ENCODE results near the gene SLC27A6.

SLC27A6 gene

DNA sequence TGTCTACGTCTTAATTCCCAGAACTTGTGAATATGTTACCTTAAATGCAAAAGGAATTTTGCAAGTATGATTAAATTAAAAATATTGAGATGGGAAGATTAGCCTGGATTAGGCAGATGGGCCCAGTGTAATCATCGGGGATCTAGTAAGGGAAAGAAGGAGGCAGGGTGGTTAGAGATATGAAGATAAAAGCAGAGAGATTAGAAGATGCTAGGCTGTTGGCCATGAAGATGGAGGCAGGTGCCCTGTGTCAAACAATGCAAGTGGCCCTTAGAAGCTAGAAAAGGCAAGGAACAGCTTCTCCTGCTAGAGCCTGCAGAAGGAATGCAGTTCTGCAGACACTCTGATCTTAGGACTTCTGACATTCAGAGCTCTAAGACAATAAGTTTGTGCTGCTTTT is 100.4 kb downstream of the SLC27A6 start:
- no peak for DNase-seq

- DNase-seq = no peak
Measured at GRCh38 chr5:129067745-129068144, 102.5 kb downstream of the SLC27A6 start.

DNA sequence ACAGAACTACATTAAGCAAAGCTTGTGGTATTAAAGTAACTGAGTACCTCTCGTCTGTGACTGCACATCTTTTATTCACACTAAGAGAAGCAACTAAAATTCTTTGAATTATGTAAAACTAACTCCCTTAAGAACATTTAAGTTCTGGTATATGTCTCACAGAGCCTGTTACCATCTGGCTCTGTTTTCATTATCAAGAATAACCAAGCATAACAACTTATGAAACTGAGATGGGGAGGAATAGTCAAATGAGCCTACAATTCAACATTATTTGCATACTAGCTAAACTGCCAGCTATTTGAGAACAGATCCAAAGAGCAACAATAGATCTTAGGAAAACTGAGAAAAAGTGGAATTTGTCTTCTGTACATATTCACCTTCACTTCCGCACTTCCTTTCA is 104.0 kb downstream of the SLC27A6 start:
- DNase-seq = no peak

DNA sequence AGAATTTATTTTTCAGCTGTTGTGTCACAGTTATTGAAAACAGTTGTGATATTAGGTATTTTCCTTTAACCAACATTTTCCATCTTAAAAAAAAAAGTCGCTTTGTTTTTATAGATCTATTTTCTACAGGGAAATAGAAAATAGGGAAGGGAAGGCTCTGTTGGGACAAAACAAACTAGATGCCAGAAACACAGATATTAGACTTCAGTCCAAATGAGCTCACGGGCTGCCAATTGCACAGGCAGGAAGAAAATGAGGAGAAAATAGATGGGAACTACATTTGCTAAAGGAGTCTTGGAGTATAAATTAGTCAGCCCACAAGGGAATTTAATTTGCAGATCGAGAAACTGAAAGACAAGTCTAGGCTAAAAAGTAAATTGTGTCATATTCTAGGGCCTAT is 107.8 kb downstream of the SLC27A6 start:
- DNase-seq = no peak

GRCh38 chr5:129074903-129075302 is 109.6 kb downstream of the SLC27A6 start:
- DNase-seq = no peak

- no peak for DNase-seq
Measured at GRCh38 chr5:129077433-129078075, 112.3 kb downstream of the SLC27A6 start.

GRCh38 chr5:129078247-129078646 is 113.0 kb downstream of the SLC27A6 start:
- DNase-seq = no peak

GRCh38 chr5:129078660-129079059 is 113.4 kb downstream of the SLC27A6 start:
- no peak for DNase-seq

DNA sequence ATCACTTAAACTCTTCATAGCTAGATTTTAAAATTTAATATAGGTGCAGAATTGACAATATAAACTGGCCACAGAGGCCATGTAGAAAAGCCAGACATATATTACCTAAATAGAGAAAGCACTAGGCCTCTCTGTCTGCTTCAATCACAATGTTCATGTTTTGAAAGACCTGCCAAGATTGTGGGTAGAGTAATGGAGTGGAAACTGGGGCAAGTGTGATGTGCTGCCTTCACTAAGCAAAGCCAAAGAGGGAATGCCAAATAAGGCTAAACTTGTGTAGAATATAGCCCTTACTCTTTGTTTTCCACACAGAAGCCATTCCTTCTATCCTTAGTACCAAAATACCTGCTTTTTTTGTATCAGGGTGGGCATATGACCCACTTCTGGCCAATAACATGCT is 114.2 kb downstream of the SLC27A6 start:
- DNase-seq = no peak

DNA sequence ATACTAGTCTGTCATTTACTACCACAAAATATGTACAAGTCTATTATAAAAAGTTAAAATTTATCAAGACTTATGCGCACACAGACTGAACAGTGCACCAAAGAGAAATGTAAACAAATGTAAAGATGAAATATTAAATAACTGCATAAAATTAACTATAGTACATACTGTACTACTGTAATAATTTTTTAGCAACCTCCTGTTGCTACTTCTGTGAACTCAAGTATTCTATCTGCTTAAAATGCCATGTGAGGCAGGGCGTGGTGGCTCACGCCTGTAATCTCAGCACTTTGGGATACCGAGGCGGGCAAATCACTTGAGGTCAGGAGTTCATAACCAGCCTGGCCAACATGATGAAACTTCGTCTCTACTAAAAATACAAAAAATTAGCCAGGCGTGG is 115.5 kb downstream of the SLC27A6 start:
- DNase-seq = no peak

DNA sequence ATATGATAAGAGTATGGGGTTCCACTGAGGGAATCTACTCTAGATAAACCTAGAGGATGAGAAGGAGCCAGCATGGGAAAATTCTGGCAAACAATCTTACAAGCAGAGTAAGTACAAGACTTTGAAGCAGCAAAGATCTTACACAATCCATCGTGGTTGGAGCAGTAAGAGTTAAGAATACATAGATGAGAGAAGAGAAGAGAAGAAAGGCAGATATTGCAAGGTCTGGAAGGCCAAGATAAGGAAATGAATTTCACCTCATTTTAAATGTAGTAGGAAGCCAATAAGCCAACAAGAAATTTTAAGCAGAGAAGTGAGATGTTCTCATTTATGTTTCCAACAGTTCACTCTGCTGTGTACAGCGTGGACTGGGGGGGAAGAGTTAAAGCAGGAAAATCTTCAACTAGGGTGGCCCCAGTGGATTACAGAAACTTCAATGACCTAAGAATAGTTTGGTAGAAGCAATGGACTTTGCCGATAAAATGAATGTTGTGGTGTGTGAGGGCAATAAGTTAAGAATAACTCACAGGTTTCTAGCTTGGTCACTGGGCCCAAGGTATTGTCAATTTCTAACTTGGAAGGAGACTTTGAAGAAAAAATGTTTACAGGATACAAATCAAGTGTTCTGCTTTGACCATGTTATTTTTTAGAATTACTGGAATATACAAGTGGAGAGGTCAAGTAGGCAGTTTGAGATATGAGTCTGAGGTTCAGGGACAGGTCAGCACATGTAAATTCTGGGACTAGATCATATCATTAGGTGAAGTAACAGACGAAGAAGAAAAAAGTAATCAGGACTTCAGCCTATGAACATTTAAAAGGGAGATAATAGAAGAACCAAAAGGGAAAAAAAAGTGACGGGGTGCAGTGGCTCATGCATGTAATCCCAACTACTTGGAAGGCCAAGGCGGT is 117.2 kb downstream of the SLC27A6 start:
- DNase-seq = no peak

Data from SIG-M5 (cell line).